ENCODE results near the gene CEACAM1. TPM values are rescaled to one million over a fixed set of nuclear protein-coding genes. Genes with fewer than 3 reads are reported as not detected.
A peak's percentile ranks its signal among the peaks of the same experiment; 100 is the strongest.
"Not testable (repeated sequence)": the region's sequence is repeated elsewhere in the genome, so short reads cannot be mapped to it uniquely, and the experiment has no call there.

The CEACAM1 gene
- total RNA-seq, 1 donor from 2014 or later, result 0.39 TPM

GRCh38 chr19:42529248-42529764, 1.0 kb upstream of the CEACAM1 start:
- no peaks in the 10 kb centered on the region for H3F3A ChIP-seq (ENCODE audit: low read depth)
- Mint-ChIP-seq H3K9me3 (no peaks in the 10 kb centered on the region), H3K36me3 (no peaks in the 10 kb centered on the region), H3K27me3 (ENCODE audit: insufficient read depth, low read depth) (peaks cover 2% of the 10 kb centered on the region), H3K27ac (no peak overlapping the region), H3K4me1 (no peaks in the 10 kb centered on the region), H3K4me3 (no peak overlapping the region)
- no peaks in the 10 kb centered on the region for H3K79me2 ChIP-seq (ENCODE audit: low read depth)
- H3K27me3 ChIP-seq, result no peaks in the 10 kb centered on the region
- no peaks in the 10 kb centered on the region for H3K4me1 ChIP-seq
- H3K4me2 ChIP-seq, result no peak overlapping the region
- H2AFZ ChIP-seq (replicated peaks), result no peak overlapping the region
- no peak overlapping the region for H3K27ac ChIP-seq
- peak; percentile 48 for DNase-seq (ENCODE audit: low spot score)
- no peak overlapping the region for H3K4me3 ChIP-seq
- no peaks in the 10 kb centered on the region for H3K36me3 ChIP-seq
- no peaks in the 10 kb centered on the region for H4K20me1 ChIP-seq (ENCODE audit: low read depth)
- no peak for TF ChIP-seq EZH2 (IDR thresholded peaks at IDR 0.05)
- TF ChIP-seq CTCF (IDR thresholded peaks at IDR 0.05), result peak; percentile 79
- no peak for TF ChIP-seq EZH2phosphoT487 (IDR thresholded peaks at IDR 0.05)
- no peaks in the 10 kb centered on the region for H3K9me3 ChIP-seq (ENCODE audit: low read depth)
- no peak overlapping the region for H3K9ac ChIP-seq

- no peaks in the 10 kb centered on the region for H4K20me1 ChIP-seq (ENCODE audit: low read depth)
- no peak overlapping the region for H3K4me2 ChIP-seq
- no peaks in the 10 kb centered on the region for H3K9me3 ChIP-seq (ENCODE audit: low read depth)
- Mint-ChIP-seq H3K36me3 (no peaks in the 10 kb centered on the region), H3K4me3 (no peak overlapping the region), H3K27me3 (ENCODE audit: insufficient read depth, low read depth) (peaks cover 2% of the 10 kb centered on the region), H3K4me1 (no peaks in the 10 kb centered on the region), H3K27ac (no peak overlapping the region), H3K9me3 (no peaks in the 10 kb centered on the region)
- TF ChIP-seq EZH2phosphoT487 (IDR thresholded peaks at IDR 0.05), result no peak
- no peak for TF ChIP-seq CTCF (IDR thresholded peaks at IDR 0.05)
- no peak for TF ChIP-seq EZH2 (IDR thresholded peaks at IDR 0.05)
- H3K27ac ChIP-seq, result no peak overlapping the region
- no peaks in the 10 kb centered on the region for H3K27me3 ChIP-seq
- no peaks in the 10 kb centered on the region for H3K4me1 ChIP-seq
- no peak overlapping the region for H3K4me3 ChIP-seq
- H3F3A ChIP-seq (ENCODE audit: low read depth), result no peaks in the 10 kb centered on the region
- DNase-seq (ENCODE audit: low spot score), result no peak
- no peak overlapping the region for H2AFZ ChIP-seq (replicated peaks)
- H3K36me3 ChIP-seq, result no peaks in the 10 kb centered on the region
- H3K9ac ChIP-seq, result no peak overlapping the region
- no peaks in the 10 kb centered on the region for H3K79me2 ChIP-seq (ENCODE audit: low read depth)
Measured at GRCh38 chr19:42524943-42525342, 3.3 kb downstream of the CEACAM1 start.

GRCh38 chr19:42524250-42524649, 4.0 kb downstream of the CEACAM1 start:
- Mint-ChIP-seq H3K9me3 (no peaks in the 10 kb centered on the region), H3K27ac (peak overlapping the region; percentile 44), H3K27me3 (ENCODE audit: insufficient read depth, low read depth) (peaks cover 2% of the 10 kb centered on the region), H3K4me1 (peaks cover under 1% of the 10 kb centered on the region), H3K4me3 (no peak overlapping the region), H3K36me3 (no peaks in the 10 kb centered on the region)
- Histone ChIP-seq H2AFZ (replicated peaks) (no peak overlapping the region), H3K27me3 (no peaks in the 10 kb centered on the region), H3K4me3 (no peak overlapping the region), H3F3A (ENCODE audit: low read depth) (no peaks in the 10 kb centered on the region), H3K4me2 (no peak overlapping the region), H3K27ac (no peak overlapping the region), H3K4me1 (no peaks in the 10 kb centered on the region), H3K9me3 (ENCODE audit: low read depth) (no peaks in the 10 kb centered on the region), H3K9ac (no peak overlapping the region), H4K20me1 (ENCODE audit: low read depth) (no peaks in the 10 kb centered on the region), H3K79me2 (ENCODE audit: low read depth) (no peaks in the 10 kb centered on the region), H3K36me3 (no peaks in the 10 kb centered on the region)
- DNase-seq (ENCODE audit: low spot score), result no peak
- TF ChIP-seq CTCF (IDR thresholded peaks at IDR 0.05) (no peak), EZH2 (IDR thresholded peaks at IDR 0.05) (no peak), EZH2phosphoT487 (IDR thresholded peaks at IDR 0.05) (no peak)

GRCh38 chr19:42522262-42522661, 6.0 kb downstream of the CEACAM1 start:
- H3K27me3 Mint-ChIP-seq (ENCODE audit: insufficient read depth, low read depth); H3K9me3 ChIP-seq (ENCODE audit: low read depth); H3K4me3 Mint-ChIP-seq; H3K79me2 ChIP-seq (ENCODE audit: low read depth); H3F3A ChIP-seq (ENCODE audit: low read depth); H3K4me2 ChIP-seq; H2AFZ ChIP-seq (replicated peaks); H3K36me3 ChIP-seq; H3K27me3 ChIP-seq; H3K27ac Mint-ChIP-seq; H3K27ac ChIP-seq; DNase-seq (ENCODE audit: low spot score); H3K9ac ChIP-seq; H3K4me3 ChIP-seq; H4K20me1 ChIP-seq (ENCODE audit: low read depth); H3K9me3 Mint-ChIP-seq; H3K4me1 Mint-ChIP-seq; H3K36me3 Mint-ChIP-seq; H3K4me1 ChIP-seq: not testable (repeated sequence)

Measured in neural progenitor cell (in vitro differentiated cells).